Right atrium auricular region (tissue), 2 donors: Measurements from ENCODE around the gene KLHL7. TPM values are rescaled to one million over a fixed set of nuclear protein-coding genes. Genes with fewer than 3 reads are reported as not detected.

Source experiments
- DNase-seq: peaks from one replicate; pipeline ENCODE4 v3.0.0-alpha.2; 2019; ENCODE audit warnings: low spot score
- H3K27ac ChIP-seq, 2 donors: fragments of 200-600 bp; sonication (generic); 1 replicate in 1 of 2; 2 replicates in 1 of 2; pipeline ENCODE4 v1.5.1; 2016 to 2019
- H3K27me3 ChIP-seq, 2 donors: fragments of 200-600 bp; sonication (generic); one replicate each; pipeline versions ENCODE4 v1.5.1 to v1.6.0; 2017 to 2019
- H3K36me3 ChIP-seq: fragments of 200-600 bp; sonication (generic); one replicate; pipeline ENCODE4 v1.5.1; 2016
- H3K4me1 ChIP-seq, 2 donors: fragments of 200-600 bp; sonication (generic); one replicate each; pipeline versions ENCODE4 v1.5.1 to v1.6.0; 2017 to 2019
- H3K4me3 ChIP-seq, 2 donors: fragments of 200-600 bp; sonication (generic); 1 replicate in 1 of 2; 2 replicates in 1 of 2; pipeline ENCODE4 v1.5.1; 2017 to 2019; ENCODE audit warnings: mild to moderate bottlenecking in 1 of 2, moderate library complexity in 1 of 2
- H3K9me3 ChIP-seq, 2 donors: fragments of 200-600 bp; sonication (generic); one replicate each; pipeline ENCODE4 v1.5.1; 2019
- total RNA-seq, 2 donors: library from RNA; depleted of rRNA; stranded (reverse); fragments of >200 nt; gene quantifications; one replicate each; pipeline ENCODE4 v1.1.0, GENCODE V29; 2016
- TF ChIP-seq, protein P1 (sequence below), 2 donors: fragments of 200-600 bp; sonication (generic); IDR thresholded peaks; one replicate each; pipeline ENCODE4 v1.5.1; 2019; ENCODE audit warnings: antibody characterized with exemption in 2 of 2

KLHL7 gene
- total RNA-seq, 2 donors from 2014 or later, result 37.3 to 87.6 TPM

DNA sequence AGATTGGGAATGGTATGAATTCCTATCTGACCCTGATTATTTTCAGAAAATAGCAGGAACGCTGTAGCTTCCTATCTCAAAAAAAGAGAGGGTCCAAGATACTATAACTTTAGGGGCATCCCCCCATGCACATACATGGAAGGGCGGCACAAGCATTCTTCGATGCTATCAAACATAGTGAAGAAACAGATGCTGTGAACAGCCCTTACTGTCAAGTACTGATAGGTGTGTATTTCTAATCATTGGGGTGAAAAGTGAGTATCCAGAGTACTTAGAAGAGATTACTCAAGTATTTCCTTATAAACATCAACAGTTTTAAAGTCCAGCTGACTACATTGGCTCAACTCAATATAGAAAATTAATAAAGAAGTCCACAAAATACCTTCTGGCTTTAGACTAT is 59.3 kb downstream of the KLHL7 start:
- H3K27ac ChIP-seq, result no peak overlapping the region
- TF ChIP-seq, protein P1, sequence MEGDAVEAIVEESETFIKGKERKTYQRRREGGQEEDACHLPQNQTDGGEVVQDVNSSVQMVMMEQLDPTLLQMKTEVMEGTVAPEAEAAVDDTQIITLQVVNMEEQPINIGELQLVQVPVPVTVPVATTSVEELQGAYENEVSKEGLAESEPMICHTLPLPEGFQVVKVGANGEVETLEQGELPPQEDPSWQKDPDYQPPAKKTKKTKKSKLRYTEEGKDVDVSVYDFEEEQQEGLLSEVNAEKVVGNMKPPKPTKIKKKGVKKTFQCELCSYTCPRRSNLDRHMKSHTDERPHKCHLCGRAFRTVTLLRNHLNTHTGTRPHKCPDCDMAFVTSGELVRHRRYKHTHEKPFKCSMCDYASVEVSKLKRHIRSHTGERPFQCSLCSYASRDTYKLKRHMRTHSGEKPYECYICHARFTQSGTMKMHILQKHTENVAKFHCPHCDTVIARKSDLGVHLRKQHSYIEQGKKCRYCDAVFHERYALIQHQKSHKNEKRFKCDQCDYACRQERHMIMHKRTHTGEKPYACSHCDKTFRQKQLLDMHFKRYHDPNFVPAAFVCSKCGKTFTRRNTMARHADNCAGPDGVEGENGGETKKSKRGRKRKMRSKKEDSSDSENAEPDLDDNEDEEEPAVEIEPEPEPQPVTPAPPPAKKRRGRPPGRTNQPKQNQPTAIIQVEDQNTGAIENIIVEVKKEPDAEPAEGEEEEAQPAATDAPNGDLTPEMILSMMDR (IDR thresholded peaks at IDR 0.05), result no peak
- H3K9me3 ChIP-seq, result no peaks in the 10 kb centered on the region
- H3K27me3 ChIP-seq, result no peaks in the 10 kb centered on the region
- DNase-seq, result no peak
- H3K4me3 ChIP-seq, result no peak overlapping the region
- no peaks in the 10 kb centered on the region for H3K4me1 ChIP-seq
- H3K36me3 ChIP-seq, result peaks cover 15% of the 10 kb centered on the region

DNA sequence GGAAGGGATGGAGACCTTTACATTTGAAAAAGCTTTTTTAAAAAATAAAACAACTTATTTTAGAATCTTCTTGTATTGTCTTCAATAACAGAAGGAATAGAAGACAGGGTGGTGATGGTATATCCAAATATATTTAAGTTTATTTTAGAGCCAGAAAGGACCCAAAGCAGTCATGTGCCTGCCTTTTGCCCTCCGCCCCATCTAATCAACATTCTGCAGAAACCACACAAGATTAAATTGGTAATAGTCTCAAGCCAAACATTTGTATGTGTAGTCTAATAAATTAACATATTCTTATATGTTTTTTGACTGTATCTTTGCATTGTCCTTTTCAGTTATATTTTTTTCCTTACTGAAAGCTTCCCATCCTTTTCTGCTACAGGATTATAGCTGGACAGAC is 59.7 kb downstream of the KLHL7 start:
- no peak for DNase-seq
- TF ChIP-seq, protein P1 (IDR thresholded peaks at IDR 0.05), result no peak
- Histone ChIP-seq H3K36me3 (peaks cover 15% of the 10 kb centered on the region), H3K27me3 (no peaks in the 10 kb centered on the region), H3K27ac (no peak overlapping the region), H3K4me1 (no peaks in the 10 kb centered on the region), H3K4me3 (no peak overlapping the region), H3K9me3 (no peaks in the 10 kb centered on the region)

DNA sequence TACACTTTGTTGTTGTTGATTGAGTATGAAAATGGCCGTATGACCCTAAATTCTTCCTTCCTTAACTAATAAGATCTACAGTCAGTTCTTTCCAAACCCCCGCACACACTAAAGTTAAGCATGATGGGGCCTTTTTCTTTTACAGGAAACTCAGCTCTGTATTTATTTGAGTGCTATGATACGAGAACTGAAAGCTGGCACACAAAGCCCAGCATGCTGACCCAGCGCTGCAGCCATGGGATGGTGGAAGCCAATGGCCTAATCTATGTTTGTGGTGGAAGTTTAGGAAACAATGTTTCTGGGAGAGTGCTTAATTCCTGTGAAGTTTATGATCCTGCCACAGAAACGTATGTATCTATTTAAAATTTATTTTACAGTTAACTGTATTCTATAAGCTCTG is 62.1 kb downstream of the KLHL7 start:
- TF ChIP-seq, protein P1 (IDR thresholded peaks at IDR 0.05), result no peak
- DNase-seq, result no peak
- peaks cover 21% of the 10 kb centered on the region for H3K36me3 ChIP-seq
- no peaks in the 10 kb centered on the region for H3K4me1 ChIP-seq
- H3K9me3 ChIP-seq, result no peaks in the 10 kb centered on the region
- H3K27ac ChIP-seq, result no peak overlapping the region
- H3K27me3 ChIP-seq, result no peaks in the 10 kb centered on the region
- H3K4me3 ChIP-seq, result no peak overlapping the region

DNA sequence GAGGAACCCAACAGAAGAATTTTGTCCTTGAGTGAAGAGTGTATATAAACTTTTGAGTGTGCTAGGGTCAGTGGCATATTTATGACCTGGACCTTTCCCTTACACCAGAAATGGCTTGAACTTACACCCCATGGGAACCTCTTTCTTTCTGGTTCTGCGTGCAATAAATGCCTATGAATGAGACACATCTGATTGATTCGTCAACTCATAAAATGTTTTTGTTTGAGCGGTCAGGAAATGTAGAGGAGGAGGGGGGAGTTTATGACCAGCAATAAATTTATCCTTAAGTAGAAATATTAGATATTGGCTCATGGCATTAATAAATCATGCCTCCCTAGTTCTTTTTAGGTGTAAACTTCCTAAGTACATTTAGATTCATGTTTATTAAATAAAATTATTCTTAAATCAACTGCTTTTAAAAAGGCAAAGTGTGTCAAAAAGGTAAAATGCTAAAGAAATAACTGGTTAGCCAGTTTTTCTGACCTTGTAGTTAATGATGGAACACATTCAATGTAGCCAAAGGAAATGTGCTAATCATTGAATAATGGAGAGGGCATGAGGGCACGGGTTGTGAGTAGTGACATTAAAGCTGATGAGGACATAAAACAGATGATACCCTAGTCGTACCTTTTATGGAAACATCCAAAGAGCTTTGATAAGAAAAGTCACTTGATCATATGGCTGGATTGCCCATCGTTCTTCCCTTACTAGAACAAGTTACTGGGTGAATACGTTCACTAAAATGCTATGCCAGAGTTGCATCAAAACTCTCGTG is 62.7 kb downstream of the KLHL7 start:
- H3K4me3 ChIP-seq, result no peak overlapping the region

DNA sequence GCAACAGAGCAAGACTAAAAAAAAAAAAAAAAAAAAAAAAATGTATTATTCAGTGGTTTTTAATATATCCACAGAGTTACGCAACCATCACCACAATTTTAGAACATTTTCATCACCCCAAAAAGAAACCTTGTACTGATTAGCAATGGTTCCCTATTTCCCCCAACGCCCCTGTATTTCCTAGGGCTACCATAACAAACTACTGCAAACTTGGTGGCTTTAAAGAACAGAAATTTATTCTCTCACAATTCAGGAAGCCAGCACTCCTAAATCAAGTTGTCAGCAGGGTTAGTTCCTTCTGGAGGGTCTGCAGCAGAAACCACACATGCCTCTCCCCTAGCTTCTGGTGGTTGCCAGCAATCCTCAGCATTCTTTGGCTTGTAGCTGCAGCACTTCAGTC is 70.4 kb downstream of the KLHL7 start:
- Histone ChIP-seq H3K27ac (no peak overlapping the region), H3K9me3 (no peaks in the 10 kb centered on the region), H3K36me3 (peaks cover 10% of the 10 kb centered on the region), H3K27me3 (no peaks in the 10 kb centered on the region), H3K4me1 (no peaks in the 10 kb centered on the region), H3K4me3 (no peak overlapping the region)
- no peak for DNase-seq
- TF ChIP-seq, protein P1 (IDR thresholded peaks at IDR 0.05), result no peak

More for the DNA sequence above, 62.7 kb downstream of the KLHL7 start:
- peak overlapping the region; percentile 52 to 53 for H3K27ac ChIP-seq
- no peak for DNase-seq
- no peaks in the 10 kb centered on the region for H3K4me1 ChIP-seq
- peaks cover 21% of the 10 kb centered on the region for H3K36me3 ChIP-seq
- H3K27me3 ChIP-seq, result no peaks in the 10 kb centered on the region
- TF ChIP-seq, protein P1 (IDR thresholded peaks at IDR 0.05), result no peak
- no peaks in the 10 kb centered on the region for H3K9me3 ChIP-seq
